A673 (cell line): ENCODE data around the gene SOCS3. TPM values are rescaled to one million over a fixed set of nuclear protein-coding genes. Genes with fewer than 3 reads are reported as not detected.

Experiments
- BruUV-seq: library from RNA; stranded (reverse); fragments of 400-500 nt; replicated peaks from 2 replicates; lab custom pipeline; 2021; lab: Mats Ljungman, UMichigan
- CTCF ChIA-PET: fragments of 300-600 bp; sonication (Branson Sonifier 250); formaldehyde crosslinking; loops from one replicate; lab custom pipeline; 2022; ENCODE audit warnings: antibody characterized with exemption; lab: Charles Lee
- POLR2A ChIA-PET: fragments of 300-600 bp; sonication (Branson Sonifier 250); formaldehyde crosslinking; loops from one replicate; lab custom pipeline; 2022; ENCODE audit warnings: antibody characterized with exemption; ENCODE audit not compliant: low non-redundant PET; lab: Charles Lee
- DNase-seq: peaks from one replicate; pipeline ENCODE4 v3.0.0-alpha.2; 2015; ENCODE audit warnings: low spot score
- H3K27ac ChIP-seq: fragments of 200-600 bp; sonication (generic); 2 replicates; pipeline ENCODE4 v1.5.1; 2016; ENCODE audit warnings: mixed run types, low read depth, mild to moderate bottlenecking, mixed read lengths, antibody characterized with exemption, low read length; ENCODE audit not compliant: poor library complexity, severe bottlenecking
- H3K27me3 ChIP-seq: fragments of 200-600 bp; sonication (generic); replicated peaks from 2 replicates; pipeline ENCODE4 v1.6.1; 2017; ENCODE audit warnings: mixed run types, low read depth, mild to moderate bottlenecking, mixed read lengths, antibody characterized with exemption, low read length; ENCODE audit not compliant: insufficient read depth, poor library complexity
- H3K36me3 ChIP-seq: fragments of 200-600 bp; sonication (generic); 2 replicates; pipeline ENCODE4 v1.6.1; 2016; ENCODE audit warnings: mixed run types, mild to moderate bottlenecking, mixed read lengths, antibody characterized with exemption, low read length; ENCODE audit not compliant: insufficient read depth, poor library complexity, severe bottlenecking
- H3K4me1 ChIP-seq: fragments of 200-600 bp; sonication (generic); 2 replicates; pipeline ENCODE4 v1.6.1; 2017; ENCODE audit warnings: mixed run types, mild to moderate bottlenecking, mixed read lengths, antibody characterized with exemption, low read length; ENCODE audit not compliant: insufficient read depth, poor library complexity, severe bottlenecking
- H3K4me3 ChIP-seq: fragments of 200-600 bp; sonication (generic); 2 replicates; pipeline ENCODE4 v1.5.1; 2016; ENCODE audit warnings: low read depth, mixed run types, mild to moderate bottlenecking, mixed read lengths, low read length; ENCODE audit not compliant: poor library complexity, severe bottlenecking
- H3K9me3 ChIP-seq: fragments of 200-600 bp; sonication (generic); 2 replicates; pipeline ENCODE4 v1.6.1; 2016; ENCODE audit warnings: mixed run types, low read depth, mild to moderate bottlenecking, mixed read lengths, antibody characterized with exemption, low read length; ENCODE audit not compliant: poor library complexity, severe bottlenecking
- CTCF ChIP-seq: fragments of 300-800, 200-600 bp; sonication (generic); conservative IDR thresholded peaks from 2 replicates; pipeline ENCODE4 v1.5.1; 2017; ENCODE audit warnings: low read depth, mild to moderate bottlenecking, antibody characterized with exemption, low read length, moderate library complexity, mixed read lengths
- EZH2 ChIP-seq: fragments of 200-600 bp; sonication (generic); IDR thresholded peaks from 2 replicates; pipeline ENCODE4 v1.6.1; 2017; ENCODE audit warnings: borderline replicate concordance, low read depth, mild to moderate bottlenecking, mixed read lengths, antibody characterized with exemption, low read length; ENCODE audit not compliant: poor library complexity, severe bottlenecking
- intact Hi-C: fragments of 100-400 bp; cut with micrococcal nuclease; formaldehyde crosslinking; loops from one replicate; pipeline ENCODE4 v1.10.0; 2022; ENCODE audit not compliant: unreplicated experiment
- total RNA-seq: library from RNA; stranded (reverse); gene quantifications from 2 replicates; pipeline ENCODE4 v1.2.3, GENCODE V29; 2021

The SOCS3 gene
- total RNA-seq, 1 experiment from 2014 or later, result 9.5 TPM

- Histone ChIP-seq H3K4me1 (no peaks in the 10 kb centered on the region), H3K4me3 (no peak overlapping the region), H3K27ac (no peak overlapping the region), H3K9me3 (no peaks in the 10 kb centered on the region), H3K36me3 (no peaks in the 10 kb centered on the region), H3K27me3 (no peaks in the 10 kb centered on the region)
- ChIA-PET CTCF (no interaction called here), POLR2A (no interaction called here)
- no peak for TF ChIP-seq CTCF
- no peak for TF ChIP-seq EZH2
- no peak for DNase-seq
- no TSS peak for BruUV-seq
- intact Hi-C loops, result no loop called here
Measured at GRCh38 chr17:78368854-78369495, 9.1 kb upstream of the SOCS3 start.

GRCh38 chr17:78368348-78368747 lies 8.5 kb upstream of the SOCS3 start:
- POLR2A ChIA-PET, result no interaction called here
- intact Hi-C loops, result no loop called here

GRCh38 chr17:78367193-78367592 lies 7.3 kb upstream of the SOCS3 start:
- ChIA-PET POLR2A (no interaction called here), CTCF (no interaction called here)
- H3K36me3 ChIP-seq, result no peaks in the 10 kb centered on the region
- intact Hi-C loops, result no loop called here
- H3K9me3 ChIP-seq, result no peaks in the 10 kb centered on the region
- TF ChIP-seq CTCF (no peak), EZH2 (no peak)
- H3K27me3 ChIP-seq, result no peaks in the 10 kb centered on the region
- DNase-seq, result no peak
- H3K4me1 ChIP-seq, result no peaks in the 10 kb centered on the region
- no peak overlapping the region for H3K27ac ChIP-seq
- no TSS peak for BruUV-seq
- H3K4me3 ChIP-seq, result no peak overlapping the region

More at GRCh38 chr17:78368348-78368747, 8.5 kb upstream of the SOCS3 start:
- Histone ChIP-seq H3K4me3 (no peak overlapping the region), H3K27ac (no peak overlapping the region), H3K4me1 (no peaks in the 10 kb centered on the region), H3K27me3 (no peaks in the 10 kb centered on the region), H3K36me3 (no peaks in the 10 kb centered on the region), H3K9me3 (no peaks in the 10 kb centered on the region)
- CTCF ChIA-PET, result no interaction called here
- no peak for DNase-seq
- no peak for TF ChIP-seq CTCF
- TF ChIP-seq EZH2, result no peak
- BruUV-seq, result no TSS peak
